Glomerular visceral epithelial cell (primary cell): ENCODE results near the gene SLC2A6.

Experiments used
- DNase-seq: peaks from one replicate; pipeline ENCODE4 v3.0.0-alpha.2; 2016; ENCODE audit errors: extremely low spot score

The SLC2A6 gene

DNA sequence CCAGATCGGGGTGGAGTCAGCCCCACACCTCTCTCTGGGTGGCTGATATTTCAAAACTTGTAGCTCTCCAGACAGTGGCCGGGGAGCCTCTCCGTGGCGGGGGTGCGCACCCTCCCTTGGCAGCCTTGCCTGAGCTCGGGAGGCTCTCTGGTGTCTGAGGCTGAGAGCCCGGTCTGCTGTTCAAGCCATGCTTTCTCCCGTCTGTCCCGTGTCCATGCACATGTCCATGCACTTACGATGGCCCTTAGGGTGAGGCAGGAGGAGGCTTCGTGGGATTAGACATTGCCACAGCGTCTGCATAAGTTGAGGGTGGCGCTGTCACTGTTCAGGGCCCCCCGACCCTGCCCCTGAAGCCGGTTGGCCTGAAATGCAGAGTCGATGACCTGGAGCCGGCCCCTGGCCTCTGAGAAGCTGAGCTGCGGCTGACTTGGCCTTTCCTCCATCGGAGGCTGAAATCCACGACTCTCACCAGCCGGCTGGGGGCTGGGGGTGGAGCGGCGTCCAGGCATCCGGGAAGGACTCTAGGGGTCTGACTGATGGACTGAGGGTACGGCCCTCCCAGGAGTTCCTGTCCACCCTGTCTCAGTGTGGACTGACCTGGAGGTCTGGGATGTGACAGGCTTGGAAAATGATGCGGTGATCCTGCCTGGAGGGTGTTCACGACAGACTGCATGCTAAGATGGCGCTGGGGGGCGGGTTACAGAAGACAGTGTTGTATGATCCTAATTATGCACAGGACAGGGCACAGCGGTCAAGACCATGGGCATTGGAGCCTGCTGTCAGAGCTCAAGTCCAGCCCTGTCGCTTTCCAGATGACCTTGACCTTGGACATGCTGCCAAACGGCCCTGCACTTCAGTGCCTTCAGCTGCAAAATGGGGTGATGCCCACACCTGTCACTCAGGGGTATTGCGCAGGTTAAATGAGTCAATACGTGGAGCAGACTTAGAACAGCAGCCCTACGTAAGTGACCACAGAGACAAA lies 18.3 kb upstream of the SLC2A6 start:
- DNase-seq = no peak

DNA sequence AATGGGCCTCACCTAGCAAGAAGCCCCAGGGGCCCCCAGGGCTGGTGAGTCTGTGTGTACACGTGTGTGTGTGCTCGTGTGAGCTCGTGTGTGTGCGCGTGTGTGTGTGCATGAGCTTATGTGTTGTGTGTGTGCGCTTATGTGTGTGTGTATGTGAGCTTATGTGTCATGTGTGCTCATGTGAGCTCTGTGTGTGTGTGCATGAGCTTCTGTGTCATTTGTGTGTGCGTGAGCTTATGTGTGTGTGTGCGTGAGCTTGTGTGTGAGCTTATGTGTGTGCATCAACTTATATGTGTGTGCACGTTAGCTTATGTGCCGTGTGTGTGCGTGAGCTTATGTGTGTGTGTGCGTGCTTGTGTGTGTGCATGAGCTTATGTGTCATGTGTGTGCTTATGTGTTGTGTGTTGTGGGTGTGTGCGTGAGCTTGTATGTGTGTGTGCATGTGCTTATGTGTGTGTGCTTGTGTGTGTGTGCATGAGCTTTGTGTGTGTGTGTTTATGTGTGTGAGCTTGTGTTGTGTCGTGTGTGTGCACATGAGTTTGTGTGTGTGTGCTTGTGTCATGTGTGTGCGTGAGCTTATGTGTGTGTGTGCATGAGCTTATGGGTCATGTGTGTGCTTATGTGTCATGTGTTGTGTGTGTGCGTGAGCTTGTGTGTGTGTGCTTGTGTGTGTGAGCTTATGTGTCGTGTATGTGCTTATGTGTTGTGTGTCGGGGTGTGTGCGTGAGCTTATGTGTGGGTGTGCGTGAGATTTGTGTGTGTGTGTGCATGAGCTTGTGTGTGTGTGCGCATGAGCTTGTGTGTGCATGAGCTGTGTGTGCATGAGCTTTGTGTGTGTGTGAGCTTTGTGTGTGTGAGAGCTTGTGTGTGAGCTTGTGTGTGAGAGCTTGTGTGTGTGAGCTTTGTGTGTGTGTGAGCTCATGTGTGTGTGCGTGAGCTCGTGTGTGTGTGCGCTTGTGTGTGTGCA lies 16.7 kb upstream of the SLC2A6 start:
- no peak for DNase-seq

DNA sequence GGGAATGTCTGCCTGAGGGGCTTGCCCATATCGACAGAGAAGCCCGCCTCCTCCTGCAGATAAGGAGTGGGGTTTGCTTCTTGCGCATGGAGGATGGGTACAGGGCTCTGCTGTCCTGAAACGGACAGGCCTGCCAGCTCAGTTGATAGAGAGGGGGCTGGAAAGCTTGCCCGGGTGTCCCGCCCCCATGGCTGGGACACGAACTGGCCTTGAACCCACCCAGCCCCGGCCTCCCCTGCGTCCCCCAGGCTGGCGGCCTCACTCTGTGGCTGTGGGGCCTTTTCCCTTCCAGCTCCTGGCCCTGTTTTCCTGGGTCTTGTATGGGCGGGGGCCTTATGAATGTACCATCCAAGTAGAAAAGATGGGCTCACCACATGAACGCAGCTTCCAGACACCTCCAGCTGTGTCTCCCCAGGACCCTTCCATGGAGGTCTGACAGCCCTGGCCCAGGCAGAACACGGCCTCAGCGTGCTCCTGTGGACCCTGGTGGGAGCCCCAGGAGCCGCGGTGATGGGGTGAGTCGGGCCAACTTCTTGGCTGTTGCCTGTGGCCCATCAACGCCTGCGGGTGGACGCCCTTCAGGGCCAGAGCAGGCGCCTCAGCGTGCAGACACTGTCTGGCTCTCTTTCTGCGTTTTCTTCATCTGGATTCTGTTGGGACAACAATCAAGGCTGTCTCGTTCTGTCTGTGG lies 15.9 kb upstream of the SLC2A6 start:
- no peak for DNase-seq

DNA sequence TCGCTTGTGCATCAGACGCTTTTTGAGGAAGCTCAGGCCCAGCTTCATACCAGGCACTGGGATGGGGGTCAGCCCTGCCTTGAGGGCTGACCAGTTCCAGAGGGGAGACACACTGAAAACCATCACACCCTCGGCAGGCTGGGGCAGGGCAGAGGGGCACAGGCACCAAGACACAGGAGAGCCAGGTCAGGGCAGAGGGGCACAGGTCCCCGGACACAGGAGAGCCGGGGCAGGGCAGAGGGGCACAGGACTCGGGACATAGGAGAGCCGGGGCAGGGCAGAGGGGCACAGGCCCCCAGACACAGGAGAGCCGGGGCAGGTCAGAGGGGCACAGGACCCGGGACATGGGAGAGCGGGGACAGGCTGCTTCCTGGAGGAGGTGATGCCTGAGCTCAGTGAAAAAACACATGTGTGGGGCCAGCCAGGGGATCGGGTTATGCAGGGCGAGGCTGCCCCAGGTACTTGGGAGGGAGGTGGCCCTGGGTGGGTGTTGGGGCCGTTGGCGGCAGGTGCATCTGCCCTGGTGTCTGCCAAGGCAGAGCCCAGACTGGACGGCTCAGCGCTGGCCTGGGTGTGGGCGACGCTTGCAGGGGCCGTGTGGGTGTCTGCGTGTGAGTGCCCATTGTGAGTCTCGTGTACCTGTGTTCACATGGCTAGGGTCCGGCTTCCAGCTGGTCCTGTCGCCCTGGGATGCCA lies 15.1 kb upstream of the SLC2A6 start:
- DNase-seq = no peak

DNA sequence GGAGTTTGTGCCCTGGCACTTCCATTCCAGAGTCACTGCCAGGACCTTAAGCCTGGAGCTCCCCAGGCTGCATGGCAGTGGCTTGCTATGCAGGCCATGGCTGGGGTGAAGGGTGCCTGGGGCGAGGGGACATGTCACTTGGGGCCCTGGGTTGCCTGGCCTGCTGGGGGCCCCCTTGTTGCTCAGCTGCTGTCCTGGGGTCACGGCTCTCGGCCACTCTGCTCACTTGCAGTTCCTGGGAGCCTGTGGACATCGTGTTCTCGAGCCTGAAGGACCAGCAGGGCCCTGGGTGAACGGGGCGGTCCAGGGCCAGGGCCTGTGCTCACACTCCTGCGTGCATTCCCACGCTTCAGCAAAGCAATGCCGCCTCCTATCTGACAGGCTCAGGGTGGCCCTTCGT lies 14.5 kb upstream of the SLC2A6 start:
- DNase-seq = no peak

DNA sequence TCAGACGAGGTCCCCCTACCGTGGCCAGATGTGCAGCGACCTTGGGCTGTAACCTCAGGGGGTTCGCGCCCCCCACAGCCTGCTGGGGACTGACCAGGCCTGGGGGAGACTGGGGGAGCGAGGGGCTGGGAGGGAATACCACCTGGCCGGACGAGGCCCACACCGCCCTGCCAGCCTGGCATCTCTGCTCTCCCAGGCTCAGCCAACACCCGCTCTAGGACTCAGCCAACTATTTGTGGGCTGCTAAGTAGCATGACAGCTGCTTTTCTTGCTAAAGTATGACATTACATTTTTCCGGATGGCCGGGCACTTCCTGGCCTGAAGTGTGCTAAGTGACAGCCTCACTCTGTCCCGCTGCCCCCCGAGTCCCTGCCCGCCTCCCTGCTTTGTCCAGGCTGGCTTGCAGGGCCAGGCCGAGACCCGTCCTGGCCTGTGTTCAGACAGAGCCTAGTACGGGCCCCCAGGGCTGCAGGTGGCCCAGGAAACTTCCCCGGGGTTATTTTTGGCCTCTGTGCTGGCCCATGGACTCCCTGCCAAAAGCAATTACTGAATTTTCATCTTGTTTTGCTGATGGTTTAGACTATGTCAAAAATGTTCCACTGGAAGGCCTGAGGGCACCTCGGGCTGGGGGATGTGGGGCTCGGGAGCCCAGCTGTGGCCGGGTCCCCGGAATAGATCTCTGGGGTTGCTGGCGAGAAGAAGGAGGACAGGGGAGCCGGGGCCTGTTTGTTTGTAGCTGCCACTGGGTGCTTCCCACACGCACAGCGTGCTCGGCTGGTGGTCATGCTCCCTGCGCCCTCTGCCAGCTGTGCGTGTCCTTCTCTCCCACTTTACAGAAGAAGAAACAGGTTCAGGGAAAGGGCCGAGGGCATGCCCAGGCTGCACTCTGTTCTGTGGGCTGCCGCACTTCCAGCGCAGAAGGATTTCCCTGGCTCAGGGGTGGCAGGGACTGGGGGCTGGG lies 13.4 kb upstream of the SLC2A6 start:
- DNase-seq = no peak

DNA sequence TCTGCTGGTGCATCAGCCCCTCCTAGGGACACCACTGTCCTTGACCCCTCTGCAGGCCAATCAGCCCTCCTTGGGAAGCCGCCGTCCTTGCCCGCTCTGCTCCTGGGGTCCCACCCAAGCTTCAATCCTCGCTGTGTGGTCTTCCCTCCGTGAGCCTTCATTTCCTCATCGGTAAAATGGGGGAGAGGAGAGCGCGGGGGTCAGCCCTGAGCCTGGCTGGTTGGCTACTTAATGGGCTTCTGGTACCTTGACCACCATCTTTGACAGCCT lies 12.7 kb upstream of the SLC2A6 start:
- no peak for DNase-seq

DNA sequence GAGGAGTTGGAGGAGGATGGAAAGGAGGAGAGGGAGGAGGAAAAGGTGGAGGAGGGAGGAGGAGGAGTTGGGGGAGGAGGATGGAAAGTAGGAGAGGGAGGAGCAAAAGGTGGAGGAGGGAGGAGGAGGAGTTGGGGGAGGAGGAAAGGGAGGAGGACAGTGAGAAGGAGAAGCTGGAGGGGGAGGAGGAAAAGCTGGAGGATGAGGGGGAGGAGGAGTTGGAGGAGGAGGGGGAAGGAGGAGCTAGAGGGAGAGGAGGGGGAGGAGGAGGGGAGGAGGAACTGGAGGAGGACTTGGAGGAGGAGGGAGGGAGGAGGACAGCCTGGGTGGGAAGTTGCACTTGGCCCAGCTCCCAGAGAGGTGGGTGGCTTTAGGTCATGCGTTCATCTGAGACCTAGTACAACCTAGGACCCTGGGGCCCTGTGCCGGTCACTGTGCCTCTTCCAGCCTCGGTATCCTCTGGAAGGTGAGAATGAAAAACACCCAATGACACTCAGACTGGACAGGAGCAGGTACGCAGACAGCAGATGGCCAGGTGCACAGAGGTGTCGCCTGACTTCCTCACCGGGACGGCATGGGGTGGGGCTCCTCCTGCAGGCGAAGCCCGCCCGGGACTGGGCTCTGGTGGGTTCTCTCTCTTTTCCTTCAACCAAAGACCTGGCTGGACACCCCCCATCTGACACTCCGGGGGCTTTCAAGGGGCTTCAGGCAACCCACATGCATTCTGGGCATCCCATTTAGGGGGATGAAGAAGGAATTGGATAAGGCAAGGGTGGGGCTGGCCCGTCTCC lies 12.2 kb upstream of the SLC2A6 start:
- DNase-seq = no peak

DNA sequence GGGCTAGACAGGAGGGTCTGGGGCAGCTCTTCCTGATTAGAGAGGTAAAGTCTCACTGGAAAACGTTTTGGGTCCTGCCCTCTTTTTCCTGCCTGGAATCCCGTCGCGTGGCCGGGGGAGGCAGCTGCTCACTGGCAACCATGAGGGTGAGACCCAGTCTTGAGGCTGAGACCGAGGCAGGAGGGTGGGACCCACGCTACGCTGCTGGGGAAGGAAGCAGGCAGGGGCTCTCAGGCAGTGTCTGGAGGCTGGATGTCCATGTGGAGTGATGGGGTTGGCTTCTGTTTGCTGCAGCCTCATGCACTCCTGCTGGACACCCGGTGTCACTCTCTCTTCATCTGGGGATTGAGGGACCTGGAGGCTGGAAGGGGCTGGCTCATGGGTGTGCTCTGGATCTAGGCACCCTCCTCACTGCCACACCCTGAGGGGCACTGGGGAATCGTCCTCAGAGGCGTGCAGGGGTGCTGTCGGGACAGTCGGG lies 11.3 kb upstream of the SLC2A6 start:
- no peak for DNase-seq

DNA sequence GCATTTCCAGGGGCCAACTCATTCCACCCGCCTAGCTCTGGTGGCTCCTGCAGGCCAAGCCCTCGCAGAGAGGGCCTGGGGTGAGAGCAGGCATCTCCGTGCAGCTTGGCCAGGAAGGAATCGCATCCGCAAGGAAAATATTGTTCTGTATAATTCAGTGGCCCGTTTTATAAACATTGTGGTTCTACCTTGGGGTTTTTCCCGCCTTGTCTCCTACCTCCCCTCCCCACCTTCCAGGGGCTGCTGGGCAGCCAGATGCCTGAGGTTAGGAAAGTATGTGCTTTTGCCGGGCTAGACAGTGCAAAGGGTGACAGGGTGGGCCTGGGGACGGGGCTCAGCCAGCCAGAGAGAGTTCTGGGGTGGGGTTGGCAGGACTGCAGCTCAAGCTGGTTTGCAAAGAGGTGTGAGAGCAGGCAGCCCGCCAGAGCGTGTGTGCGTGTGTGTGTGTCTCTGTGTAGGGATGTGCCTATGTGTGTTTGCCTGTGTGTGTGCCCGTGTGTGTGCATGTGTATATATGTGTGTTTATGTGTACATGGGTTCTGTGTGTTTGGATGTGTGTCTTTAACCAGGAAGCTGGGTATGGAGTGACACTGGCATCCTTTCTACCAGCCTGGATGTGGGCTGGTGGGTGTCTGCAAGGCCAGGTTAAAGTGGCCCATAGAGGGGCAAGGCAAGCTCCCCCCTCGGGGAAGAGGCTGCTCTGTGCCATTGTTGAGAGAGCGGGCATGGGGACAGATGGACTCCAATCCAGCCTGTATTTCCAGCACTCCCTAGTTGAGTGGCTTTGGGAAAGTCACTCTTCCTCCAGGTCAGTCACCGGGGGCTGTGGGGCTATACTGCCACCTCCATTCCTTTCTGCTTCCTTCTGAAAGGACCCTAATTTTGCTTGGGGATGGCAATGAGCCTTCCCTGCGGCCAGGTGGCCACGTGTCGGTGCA lies 10.6 kb upstream of the SLC2A6 start:
- DNase-seq = peak; percentile 39

DNA sequence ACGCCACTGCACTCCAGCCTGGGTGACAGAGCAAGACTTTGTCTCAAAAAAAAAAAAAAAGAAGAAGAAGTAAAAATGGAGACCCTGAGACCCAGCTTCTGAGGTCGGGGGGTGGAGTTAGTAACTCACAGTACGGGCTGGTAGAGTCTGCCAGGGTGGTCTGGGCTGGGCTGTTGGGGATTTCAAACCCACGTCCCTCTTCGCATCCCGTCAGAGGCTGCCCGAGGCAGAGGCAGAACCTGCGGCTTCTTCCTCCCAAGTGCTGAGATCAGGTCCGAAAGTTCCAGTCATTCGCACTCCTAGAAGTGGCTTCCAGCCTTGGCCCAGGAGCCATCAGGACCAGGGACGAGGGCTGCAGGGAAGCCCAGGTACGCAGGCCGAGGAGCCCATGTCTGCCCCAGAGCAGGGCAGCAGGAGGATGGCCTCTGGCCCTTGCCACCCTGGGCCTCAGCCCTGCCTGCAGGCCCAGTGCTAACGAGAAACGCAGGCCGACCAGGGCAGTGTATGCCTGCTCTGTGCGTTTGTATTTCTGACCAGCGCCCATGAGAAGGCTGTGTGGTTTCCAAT lies 9.9 kb upstream of the SLC2A6 start:
- no peak for DNase-seq

DNA sequence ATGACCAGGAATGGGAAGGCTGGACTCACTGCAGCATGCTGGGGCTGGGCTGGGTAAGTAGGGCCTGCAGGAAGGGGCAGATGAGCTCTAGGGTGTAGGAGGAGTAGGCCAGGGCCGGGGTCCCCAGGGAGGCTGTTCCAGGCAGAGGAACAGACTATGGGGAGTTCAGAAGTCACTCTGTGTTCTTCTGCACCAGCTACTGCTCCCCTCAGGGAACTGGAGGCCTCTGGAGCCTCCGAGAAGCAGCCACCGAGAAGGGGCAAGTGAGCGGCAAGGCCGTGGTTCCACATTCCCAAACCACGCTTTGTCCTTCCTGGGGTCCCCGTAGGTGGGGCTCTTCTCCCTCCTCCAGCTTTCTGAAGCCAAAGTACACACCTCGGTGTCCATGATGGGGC lies 8.4 kb upstream of the SLC2A6 start:
- no peak for DNase-seq

DNA sequence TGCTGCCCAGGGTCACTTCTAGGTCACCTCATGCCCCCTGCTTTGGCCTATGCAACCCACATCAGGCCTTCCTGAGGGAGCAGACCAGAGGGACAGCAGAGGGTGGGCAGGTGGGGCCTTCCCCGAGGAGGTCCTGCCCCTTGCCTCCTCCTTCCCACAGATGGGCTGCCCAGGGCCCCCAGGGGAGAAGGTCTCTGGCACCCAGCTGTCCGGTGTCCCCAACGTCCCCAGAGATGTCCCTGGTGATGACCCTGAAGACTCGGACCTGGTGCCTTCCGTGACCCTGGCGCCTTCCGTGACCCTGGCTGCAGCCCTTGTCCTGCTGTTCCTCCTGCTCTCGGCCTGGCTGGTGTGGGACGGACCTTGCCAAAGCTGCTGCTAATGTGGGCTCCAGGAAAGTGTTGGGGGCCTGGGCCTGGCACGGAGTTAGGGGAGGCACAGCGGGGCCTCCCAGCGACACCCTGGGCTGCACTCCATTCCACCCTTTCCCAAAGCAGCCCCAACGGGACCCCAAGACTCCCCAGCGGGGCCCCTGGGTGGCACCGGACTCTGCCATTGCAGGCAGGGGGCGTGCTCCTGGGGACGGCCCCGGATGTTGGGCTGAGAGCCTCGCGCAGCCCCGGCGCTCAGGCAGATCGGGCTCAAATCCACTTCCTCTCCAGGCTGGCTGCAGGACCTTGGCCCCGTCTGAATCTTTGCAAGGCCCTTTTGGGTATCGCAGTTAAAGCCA lies 6.8 kb upstream of the SLC2A6 start:
- DNase-seq = no peak

DNA sequence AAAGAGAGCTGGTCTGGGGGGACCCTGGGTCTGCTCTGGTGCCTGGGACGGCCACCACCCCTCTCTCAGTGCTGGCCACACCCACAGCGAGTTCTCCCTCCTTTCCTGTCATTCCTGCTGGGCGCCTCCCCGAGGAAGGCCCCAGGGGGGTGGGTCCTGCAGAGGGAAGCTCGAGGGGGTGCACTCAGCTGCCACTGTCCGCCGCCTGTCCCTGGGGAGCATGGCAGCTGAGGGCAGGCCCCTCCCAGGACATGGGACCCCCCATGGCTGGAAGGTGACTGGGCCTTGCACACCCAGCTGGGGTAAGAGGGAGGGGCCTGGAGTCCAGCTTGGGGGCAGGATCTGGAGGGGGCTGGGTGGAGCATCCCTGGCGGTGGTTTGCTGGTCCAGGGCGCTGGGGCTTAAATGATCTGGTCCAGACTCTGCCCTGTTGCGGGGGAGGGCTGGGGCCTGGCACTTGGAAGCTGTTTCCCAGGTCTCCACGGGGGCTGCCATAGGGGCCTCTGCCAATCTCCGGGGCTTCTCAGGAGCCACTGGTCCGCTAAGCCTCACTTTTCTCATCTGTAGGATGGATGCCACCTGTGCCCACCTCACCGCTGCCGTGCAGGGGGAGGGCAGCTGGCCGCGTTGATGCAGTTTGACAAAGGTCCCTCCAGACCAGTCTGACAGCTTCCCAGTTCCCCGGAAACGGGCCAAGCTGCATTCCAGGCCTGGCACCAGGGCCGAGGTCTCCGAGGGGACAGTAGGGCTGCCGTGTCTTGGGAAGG lies 6.0 kb upstream of the SLC2A6 start:
- DNase-seq = no peak

DNA sequence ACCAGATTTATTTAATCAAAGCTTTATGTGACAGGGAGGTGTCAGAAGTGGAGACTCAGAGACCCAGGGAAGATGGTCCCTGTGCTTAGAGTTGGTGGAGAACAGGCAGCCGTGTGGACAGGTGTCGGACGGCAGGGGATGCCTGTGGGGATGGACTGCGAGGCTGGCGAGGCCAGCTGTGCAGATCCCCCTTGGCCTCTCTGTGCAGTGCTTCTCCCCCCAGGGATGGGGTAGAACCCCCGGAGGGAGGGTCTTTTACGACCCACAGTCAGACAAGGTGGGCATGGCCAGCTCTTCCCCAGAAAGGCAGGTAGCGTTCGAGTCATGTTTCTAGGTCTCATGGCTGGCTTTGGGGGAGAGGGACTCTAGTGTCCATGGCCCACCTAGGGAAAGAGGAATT lies 4.7 kb upstream of the SLC2A6 start:
- no peak for DNase-seq

DNA sequence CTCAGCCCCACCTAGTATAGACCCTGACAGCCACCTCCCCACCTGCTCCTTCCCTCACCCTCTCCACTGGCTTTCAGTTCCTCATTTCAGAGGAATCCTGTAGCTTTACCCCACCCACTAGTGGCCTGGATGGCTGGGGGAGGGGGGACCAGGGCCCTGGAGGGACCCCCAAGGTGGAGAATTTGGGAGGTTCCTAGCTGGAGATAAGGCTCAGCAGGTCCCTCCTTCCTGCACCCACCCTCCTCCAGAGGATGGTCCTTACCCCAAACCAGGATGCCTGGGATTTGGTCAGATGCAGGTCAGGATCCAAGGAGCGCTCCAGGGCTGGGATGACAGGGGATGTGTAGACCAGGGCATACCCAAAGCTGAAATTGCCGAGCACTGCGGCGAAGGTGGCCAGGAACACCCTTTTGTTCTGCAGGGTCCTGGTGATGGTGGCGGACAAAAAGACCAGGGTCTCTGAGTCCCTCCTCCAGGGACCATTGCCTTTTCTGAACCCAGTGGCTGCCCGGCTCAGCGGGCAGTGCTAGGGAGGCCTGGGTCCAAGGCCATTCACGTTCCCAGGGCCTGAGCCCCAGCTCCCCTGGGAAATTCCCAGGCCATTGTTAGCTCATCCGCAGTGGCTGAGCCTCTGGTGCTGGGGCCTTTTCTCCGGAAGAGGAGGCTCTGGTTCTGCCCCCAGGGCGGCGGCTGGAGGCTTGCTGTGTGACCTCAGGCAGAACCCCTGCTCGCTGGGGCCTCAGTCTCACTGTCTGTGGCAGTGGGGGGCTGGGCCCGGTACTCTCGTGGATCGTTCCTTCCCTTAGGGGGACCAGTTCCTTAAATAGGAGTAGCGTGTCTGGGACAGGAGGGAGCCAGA lies 678 bp downstream of the SLC2A6 start:
- peak; percentile 70 for DNase-seq
